OCI-LY1 (cell line): ENCODE results near the gene NATD1.

Experiments
- H2AFZ ChIP-seq: fragments of 200-600 bp; sonication (generic), shearing (Covaris generic); 2 replicates; pipeline ENCODE4 v1.6.0; 2014; ENCODE audit warnings: antibody characterized with exemption, mild to moderate bottlenecking, low read length
- H3F3A ChIP-seq: fragments of 200-600 bp; sonication (generic), shearing (Covaris generic); 2 replicates; pipeline ENCODE4 v1.6.0; 2014; ENCODE audit warnings: mild to moderate bottlenecking, antibody characterized with exemption, low read length, moderate library complexity; ENCODE audit not compliant: insufficient read depth
- H3K27ac ChIP-seq: fragments of 200-600 bp; sonication (generic); 2 replicates; pipeline ENCODE4 v1.5.1; 2014; ENCODE audit warnings: low read length, mixed run types, mild to moderate bottlenecking, low read depth; ENCODE audit not compliant: poor library complexity, severe bottlenecking
- H3K27me3 ChIP-seq: fragments of 200-600 bp; sonication (generic); 2 replicates; pipeline ENCODE4 v1.6.0; 2014; ENCODE audit warnings: antibody characterized with exemption, mild to moderate bottlenecking, low read length, moderate library complexity; ENCODE audit not compliant: insufficient read depth
- H3K36me3 ChIP-seq: fragments of 200-600 bp; sonication (generic); 2 replicates; pipeline ENCODE4 v1.6.1; 2014; ENCODE audit warnings: mild to moderate bottlenecking, antibody characterized with exemption, low read length, moderate library complexity, mixed read lengths; ENCODE audit not compliant: insufficient read depth
- H3K4me1 ChIP-seq: fragments of 200-600 bp; sonication (generic); 2 replicates; pipeline ENCODE4 v1.5.1; 2014; ENCODE audit warnings: mild to moderate bottlenecking, low read length, moderate library complexity; ENCODE audit not compliant: insufficient read depth, severe bottlenecking
- H3K4me2 ChIP-seq: fragments of 200-600 bp; sonication (generic), shearing (Covaris generic); 2 replicates; pipeline ENCODE4 v1.6.1; 2014; ENCODE audit warnings: low read length
- H3K4me3 ChIP-seq: fragments of 200-600 bp; sonication (generic); 2 replicates; pipeline ENCODE4 v1.5.1; 2014; ENCODE audit warnings: low read length, low read depth, mild to moderate bottlenecking, mixed read lengths; ENCODE audit not compliant: poor library complexity, severe bottlenecking
- H3K79me2 ChIP-seq: fragments of 200-600 bp; shearing (Covaris generic); 2 replicates; pipeline ENCODE4 v1.6.1; 2016; ENCODE audit warnings: mixed run types, low read length, mixed read lengths; ENCODE audit not compliant: insufficient read depth
- H3K9ac ChIP-seq: fragments of 200-600 bp; sonication (generic), shearing (Covaris generic); 2 replicates; pipeline ENCODE4 v1.6.1; 2014; ENCODE audit warnings: mild to moderate bottlenecking, low read length, mixed read lengths
- H3K9me2 ChIP-seq: fragments of 200-600 bp; sonication (generic), shearing (Covaris generic); 2 replicates; pipeline ENCODE4 v1.6.1; 2014; ENCODE audit warnings: low read depth, mild to moderate bottlenecking, low read length, mixed read lengths
- H3K9me3 ChIP-seq: fragments of 200-600 bp; shearing (Covaris generic); 2 replicates; pipeline ENCODE4 v1.6.1; 2014; ENCODE audit warnings: low read length, mixed read lengths
- H4K20me1 ChIP-seq: fragments of 200-600 bp; sonication (generic), shearing (Covaris generic); 2 replicates; pipeline ENCODE4 v1.6.0; 2016; ENCODE audit warnings: mild to moderate bottlenecking, low read length; ENCODE audit not compliant: insufficient read depth
- EZH2 ChIP-seq: fragments of 200-600 bp; sonication (generic), shearing (Covaris generic); IDR thresholded peaks from 2 replicates; pipeline ENCODE4 v1.8.0; 2017; ENCODE audit warnings: borderline replicate concordance, mixed run types, mild to moderate bottlenecking, antibody characterized with exemption, low read length, moderate library complexity, mixed read lengths
- TF ChIP-seq, protein P1 (sequence below): fragments of 200-600 bp; sonication (generic), shearing (Covaris generic); IDR thresholded peaks from 2 replicates; pipeline ENCODE4 v1.5.1; 2017; ENCODE audit warnings: mild to moderate bottlenecking, antibody characterized with exemption, low read length, moderate library complexity, mixed read lengths

Gene NATD1

GRCh38 chr17:21251337-21252010, 1.7 kb downstream of the NATD1 start:
- no peaks in the 10 kb centered on the region for H3K9me2 ChIP-seq
- H3F3A ChIP-seq: no peaks in the 10 kb centered on the region
- no peak overlapping the region for H3K27ac ChIP-seq
- H3K79me2 ChIP-seq: no peaks in the 10 kb centered on the region
- no peaks in the 10 kb centered on the region for H4K20me1 ChIP-seq
- TF ChIP-seq, protein P1, sequence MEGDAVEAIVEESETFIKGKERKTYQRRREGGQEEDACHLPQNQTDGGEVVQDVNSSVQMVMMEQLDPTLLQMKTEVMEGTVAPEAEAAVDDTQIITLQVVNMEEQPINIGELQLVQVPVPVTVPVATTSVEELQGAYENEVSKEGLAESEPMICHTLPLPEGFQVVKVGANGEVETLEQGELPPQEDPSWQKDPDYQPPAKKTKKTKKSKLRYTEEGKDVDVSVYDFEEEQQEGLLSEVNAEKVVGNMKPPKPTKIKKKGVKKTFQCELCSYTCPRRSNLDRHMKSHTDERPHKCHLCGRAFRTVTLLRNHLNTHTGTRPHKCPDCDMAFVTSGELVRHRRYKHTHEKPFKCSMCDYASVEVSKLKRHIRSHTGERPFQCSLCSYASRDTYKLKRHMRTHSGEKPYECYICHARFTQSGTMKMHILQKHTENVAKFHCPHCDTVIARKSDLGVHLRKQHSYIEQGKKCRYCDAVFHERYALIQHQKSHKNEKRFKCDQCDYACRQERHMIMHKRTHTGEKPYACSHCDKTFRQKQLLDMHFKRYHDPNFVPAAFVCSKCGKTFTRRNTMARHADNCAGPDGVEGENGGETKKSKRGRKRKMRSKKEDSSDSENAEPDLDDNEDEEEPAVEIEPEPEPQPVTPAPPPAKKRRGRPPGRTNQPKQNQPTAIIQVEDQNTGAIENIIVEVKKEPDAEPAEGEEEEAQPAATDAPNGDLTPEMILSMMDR: no peak
- no peak for TF ChIP-seq EZH2
- no peaks in the 10 kb centered on the region for H3K9me3 ChIP-seq
- H3K36me3 ChIP-seq: no peaks in the 10 kb centered on the region
- H3K4me1 ChIP-seq: peaks cover 15% of the 10 kb centered on the region
- H3K27me3 ChIP-seq: peaks cover 4% of the 10 kb centered on the region; the same call in 1 of the 2 replicates
- no peak overlapping the region for H3K4me2 ChIP-seq
- no peak overlapping the region for H3K4me3 ChIP-seq
- H3K9ac ChIP-seq: no peak overlapping the region
- no peak overlapping the region for H2AFZ ChIP-seq

GRCh38 chr17:21250854-21251253, 2.4 kb downstream of the NATD1 start:
- Histone ChIP-seq H2AFZ (no peak overlapping the region), H3F3A (no peaks in the 10 kb centered on the region), H3K27me3 (peaks cover 4% of the 10 kb centered on the region; the same call in 1 of the 2 replicates), H4K20me1 (no peaks in the 10 kb centered on the region), H3K9me3 (no peaks in the 10 kb centered on the region), H3K4me1 (peaks cover 15% of the 10 kb centered on the region), H3K4me2 (no peak overlapping the region), H3K4me3 (no peak overlapping the region), H3K27ac (no peak overlapping the region), H3K79me2 (no peaks in the 10 kb centered on the region), H3K36me3 (no peaks in the 10 kb centered on the region), H3K9ac (no peak overlapping the region), H3K9me2 (no peaks in the 10 kb centered on the region)
- TF ChIP-seq EZH2: no peak
- TF ChIP-seq, protein P1: no peak

GRCh38 chr17:21249920-21250703, 3.1 kb downstream of the NATD1 start:
- Histone ChIP-seq H3K4me1 (peaks cover 15% of the 10 kb centered on the region), H3K36me3 (no peaks in the 10 kb centered on the region), H3K9me3 (no peaks in the 10 kb centered on the region), H3K79me2 (no peaks in the 10 kb centered on the region), H2AFZ (no peak overlapping the region), H3K4me3 (no peak overlapping the region), H3K27me3 (peaks cover 4% of the 10 kb centered on the region; the same call in 1 of the 2 replicates), H3F3A (no peaks in the 10 kb centered on the region), H3K9ac (no peak overlapping the region), H3K27ac (no peak overlapping the region), H3K4me2 (no peak overlapping the region), H3K9me2 (no peaks in the 10 kb centered on the region), H4K20me1 (no peaks in the 10 kb centered on the region)
- TF ChIP-seq, protein P1: no peak
- no peak for TF ChIP-seq EZH2
